Measurements from ENCODE around the gene PDCD7. TPM values are rescaled to one million over a fixed set of nuclear protein-coding genes. Genes with fewer than 3 reads are reported as not detected.

Gene PDCD7
- polyA plus RNA-seq, 1 of the 3 experiments (the other 2 are of a cell fraction), result 15.3 TPM

- Histone ChIP-seq H2AFZ (ENCODE audit: low read depth) (no peak overlapping the region), H3K27ac (ENCODE audit: low read depth in 2 of 2, low read length in 1 of 2) (no peak overlapping the region), H3K36me3 (replicated peaks in 1 of 2; ENCODE audit: control insufficient read depth in 1 of 2, insufficient read depth in 2 of 2, low read length in 1 of 2) (peaks cover 11 to 59% of the 10 kb centered on the region in 2 experiments), H3K27me3 (ENCODE audit: insufficient read depth) (no peaks in the 10 kb centered on the region), H3K79me2 (ENCODE audit: insufficient read depth) (peaks cover 68% of the 10 kb centered on the region), H3F3A (replicated peaks; ENCODE audit: insufficient read depth) (no peaks in the 10 kb centered on the region), H3K4me1 (ENCODE audit: control insufficient read depth in 1 of 2, insufficient read depth in 2 of 2, low read depth in 1 of 2, low read length in 1 of 2) (no peaks in the 10 kb centered on the region), H3K9ac (no peak overlapping the region), H3K4me2 (no peak overlapping the region), H3K9me2 (no peaks in the 10 kb centered on the region), H3K9me3 (no peaks in the 10 kb centered on the region), H3K4me3 (ENCODE audit: low read depth in 2 of 2, low read length in 1 of 2) (no peak overlapping the region), H4K20me1 (ENCODE audit: insufficient read depth) (no peaks in the 10 kb centered on the region)
- CTCF ChIA-PET, result interaction anchor here (1.0 kb wide), 1 partner anchor 109 kb away, joined by 3 read pairs; no protein-coding TSS in a partner anchor
- no peak for TF ChIP-seq USF1 (IDR thresholded peaks at IDR 0.05; ENCODE audit: borderline replicate concordance, low read depth)
- no peak for TF ChIP-seq NRF1 (IDR thresholded peaks at IDR 0.05; ENCODE audit: low read depth, low read length)
- no peak for TF ChIP-seq TCF12 (IDR thresholded peaks at IDR 0.05)
- TF ChIP-seq MXI1 (IDR thresholded peaks at IDR 0.05; ENCODE audit: low read depth, low read length), result no peak
- TF ChIP-seq TAF1 (IDR thresholded peaks at IDR 0.05; ENCODE audit: borderline replicate concordance, low read depth, low read length), result no peak
- no peak for TF ChIP-seq FOXJ3 (CRISPR knock-in tag; IDR thresholded peaks at IDR 0.05)
- no peak for TF ChIP-seq REST (IDR thresholded peaks at IDR 0.05; ENCODE audit: low read depth, low read length)
- no peak for TF ChIP-seq RXRA (IDR thresholded peaks at IDR 0.05; ENCODE audit: borderline replicate concordance, low read depth)
- no peak for TF ChIP-seq USF2 (IDR thresholded peaks at IDR 0.05; ENCODE audit: borderline replicate concordance, low read depth, low read length)
- TF ChIP-seq NFIC (IDR thresholded peaks at IDR 0.05; ENCODE audit: borderline replicate concordance), result no peak
- no peak for TF ChIP-seq TEAD4 (IDR thresholded peaks at IDR 0.05; ENCODE audit: borderline replicate concordance, insufficient read depth)
- TF ChIP-seq IRF3 (IDR thresholded peaks at IDR 0.05; ENCODE audit: low read depth, low read length), result no peak
- no peak for TF ChIP-seq ZBTB33 (IDR thresholded peaks at IDR 0.05; ENCODE audit: borderline replicate concordance, low read depth)
- TF ChIP-seq YY1 (IDR thresholded peaks at IDR 0.05; ENCODE audit: low read depth), result no peak
- no peak for TF ChIP-seq FOSL2 (IDR thresholded peaks at IDR 0.05; ENCODE audit: borderline replicate concordance, low read depth)
- TF ChIP-seq SIN3A (IDR thresholded peaks at IDR 0.05; ENCODE audit: borderline replicate concordance, low read depth, low read length), result no peak
- TF ChIP-seq POLR2AphosphoS5 (IDR thresholded peaks at IDR 0.05; ENCODE audit: low read depth, low read length), result no peak
- POLR2A ChIA-PET, result no interaction called here
- no peak for DNase-seq
- 96% methylated on average over 5 of the region's 5 CpGs for WGBS (ENCODE audit: low lambda C conversion rate)
These were observed 38.9 kb upstream of the PDCD7 start for GRCh38 chr15:65172531-65172930.
